Heart right ventricle (tissue), 16 donors: ENCODE results near the gene ITPKB. TPM values are rescaled to one million over a fixed set of nuclear protein-coding genes. Genes with fewer than 3 reads are reported as not detected.
A peak's percentile ranks its signal among the peaks of the same experiment; 100 is the strongest.

ENCODE experiments used
- ATAC-seq, 8 donors: fragments of 200-7000 bp; cut with Tn5 transposase; one replicate each; pipeline ENCODE4 v1.9.1; 2020; ENCODE audit warnings: mild to moderate bottlenecking in 8 of 8, moderate library complexity in 8 of 8, moderate number of reproducible peaks in 1 of 8
- DNase-seq, 2 donors: peaks; one replicate each; pipeline ENCODE4 v3.0.0-alpha.2; 2020
- H3K27ac ChIP-seq, 10 donors: fragments of 200-600 bp; sonication (generic) in 2 of 10; one replicate each; pipeline versions ENCODE4 v1.5.0 to v1.8.0; 2020 to 2022; ENCODE audit warnings: mild to moderate bottlenecking in 3 of 10
- H3K27me3 ChIP-seq, 7 donors: fragments of 200-600 bp; one replicate each; pipeline ENCODE4 v1.8.0; 2021 to 2022; ENCODE audit warnings: mild to moderate bottlenecking in 2 of 7
- H3K36me3 ChIP-seq, 9 donors: fragments of 200-600 bp; sonication (generic) in 1 of 9; one replicate each; pipeline versions ENCODE4 v1.5.0 to v1.8.0; 2020 to 2022; ENCODE audit warnings: mild to moderate bottlenecking in 2 of 9
- H3K4me1 ChIP-seq, 9 donors: fragments of 200-600 bp; sonication (generic) in 1 of 9; one replicate each; pipeline versions ENCODE4 v1.5.0 to v1.8.0; 2020 to 2022; ENCODE audit warnings: mild to moderate bottlenecking in 4 of 9
- H3K4me3 ChIP-seq, 10 donors: fragments of 200-600 bp; sonication (generic) in 2 of 10; one replicate each; pipeline versions ENCODE4 v1.5.0 to v1.8.0; 2020 to 2022; ENCODE audit warnings: mild to moderate bottlenecking in 7 of 10, moderate library complexity in 2 of 10
- H3K9me3 ChIP-seq, 11 donors: fragments of 200-600 bp in 10 of 11; sonication (generic) in 2 of 11; one replicate each; pipeline versions ENCODE4 v1.5.0 to v1.8.0; 2013 to 2022; ENCODE audit warnings: mild to moderate bottlenecking in 2 of 11, control low read depth in 1 of 11, moderate library complexity in 1 of 11
- WGBS, 2 donors: extraction: QIAGEN DNeasy Blood & Tissue Kit; methylation state at CpG; one replicate each; pipeline ENCODE4 v1.1.7; 2013; ENCODE audit warnings: inconsistent platforms in 1 of 2; 5-methylcytosine and 5-hydroxymethylcytosine counted together
- intact Hi-C, 10 donors: fragments of 100-400 bp; cut with DNase I; formaldehyde crosslinking; loops; one replicate each; pipeline versions ENCODE4 v1.11.1 to v1.14.2; 2022
- polyA plus RNA-seq, 2 donors: library from polyadenylated mRNA; stranded (reverse); fragments of 200-250 nt; gene quantifications; one replicate each; pipeline ENCODE4 v1.2.3, GENCODE V29; 2013
- total RNA-seq, 10 donors: library from RNA; stranded (reverse); fragmentation: NEBNext Ultra II Directional in 3 of 10; extraction: Animal tissue kit (Norgen Biotek cat#: 25700) in 3 of 10; gene quantifications; one replicate each; pipeline versions ENCODE4 v1.2.1 to v1.2.4, GENCODE V29; 2021 to 2023
- TF ChIP-seq, protein P1 (sequence below), 9 donors: fragments of 200-600 bp; sonication (generic) in 2 of 9; IDR thresholded peaks; one replicate each; pipeline versions ENCODE4 v1.5.0 to v1.8.0; 2021 to 2022; ENCODE audit warnings: antibody characterized with exemption in 9 of 9, mild to moderate bottlenecking in 5 of 9, moderate library complexity in 1 of 9
- donor health status: Arrhythmogenic right ventricular cardiomyopathy.
- donor health status: ischemic (EF 13 %, LVEDD 7.1; RV severe dilation, severe dysfunction).
- donor health status: healthy with polysubstance abuse.
- donor health status: DM: no; HTN: yes; CAD: no.
- donor health status: DM: no; HTN: no; CAD: no.
- donor health status: ischemic (EF 25% LVEDD 6.9; RV normal size, moderate dysfunction).
- donor health status: ischemic (EF 25% LVEDD 5.7; RV mildly dilated, moderate dysfunction).
- donor health status: healthy.
- donor health status: DM: yes; HTN: yes; CAD: no.
- donor health status: Ischemic cardiomyopathy.
- donor health status: ischemic (EF 35%, LVEDD 5.7; RV mildly dilated, moderate dysfunction).
- donor health status: nonischemic (EF 11% LVEDD 7.7; RV severe dilation, severe dysfunction).
- donor health status: DM: yes; HTN: yes; CAD: no.
- donor health status: PGD.
- donor health status: ischemic (EF 29% LVEDD 5.4; RV normal size, mild dysfunction).
- donor health status: nonischemic (EF 23%, LVEDD 6.1; RV moderate dilation, normal function).

Gene ITPKB
- total and polyA plus RNA-seq, 12 donors, result 4.5 to 30.5 (median 16.1) TPM

DNA sequence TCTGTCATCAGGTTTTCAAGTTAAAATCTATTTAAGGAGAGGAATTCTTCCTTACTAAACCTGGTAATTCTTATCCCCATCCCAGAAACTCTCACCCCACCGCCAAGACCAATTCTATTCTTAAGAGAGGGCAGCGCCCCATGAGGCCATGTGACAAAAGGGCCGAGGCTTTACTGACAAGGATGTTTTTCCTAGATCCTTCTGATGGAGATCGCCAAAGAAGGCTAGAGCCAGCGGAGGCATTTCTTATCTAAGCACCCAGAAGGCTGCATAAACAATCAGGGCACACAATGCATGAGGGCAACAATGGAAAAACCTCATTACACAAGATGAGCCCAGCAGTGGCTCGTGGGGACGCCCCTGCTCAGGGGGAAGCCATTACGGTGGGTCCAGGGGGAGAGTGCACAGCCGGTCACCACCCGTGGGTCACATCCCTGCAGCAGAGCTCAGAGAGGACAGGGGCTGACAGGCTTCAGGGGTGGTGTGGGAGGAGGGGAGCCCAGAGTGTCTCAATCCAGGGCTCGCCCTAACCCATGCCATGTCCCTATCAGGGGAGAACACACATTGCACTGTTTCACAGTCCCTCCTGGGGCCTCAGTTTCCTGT is 88.7 kb downstream of the ITPKB start:
- TF ChIP-seq, protein P1, sequence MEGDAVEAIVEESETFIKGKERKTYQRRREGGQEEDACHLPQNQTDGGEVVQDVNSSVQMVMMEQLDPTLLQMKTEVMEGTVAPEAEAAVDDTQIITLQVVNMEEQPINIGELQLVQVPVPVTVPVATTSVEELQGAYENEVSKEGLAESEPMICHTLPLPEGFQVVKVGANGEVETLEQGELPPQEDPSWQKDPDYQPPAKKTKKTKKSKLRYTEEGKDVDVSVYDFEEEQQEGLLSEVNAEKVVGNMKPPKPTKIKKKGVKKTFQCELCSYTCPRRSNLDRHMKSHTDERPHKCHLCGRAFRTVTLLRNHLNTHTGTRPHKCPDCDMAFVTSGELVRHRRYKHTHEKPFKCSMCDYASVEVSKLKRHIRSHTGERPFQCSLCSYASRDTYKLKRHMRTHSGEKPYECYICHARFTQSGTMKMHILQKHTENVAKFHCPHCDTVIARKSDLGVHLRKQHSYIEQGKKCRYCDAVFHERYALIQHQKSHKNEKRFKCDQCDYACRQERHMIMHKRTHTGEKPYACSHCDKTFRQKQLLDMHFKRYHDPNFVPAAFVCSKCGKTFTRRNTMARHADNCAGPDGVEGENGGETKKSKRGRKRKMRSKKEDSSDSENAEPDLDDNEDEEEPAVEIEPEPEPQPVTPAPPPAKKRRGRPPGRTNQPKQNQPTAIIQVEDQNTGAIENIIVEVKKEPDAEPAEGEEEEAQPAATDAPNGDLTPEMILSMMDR (IDR thresholded peaks at IDR 0.05), result no peak
- Histone ChIP-seq H3K4me3 (peak overlapping the region in 1 of 10 donors; percentile 5), H3K27me3 (no peaks in the 10 kb centered on the region), H3K36me3 (peaks cover 0 to 36% (median 21%) of the 10 kb centered on the region in 9 donors), H3K4me1 (peaks cover 12 to 48% (median 29%) of the 10 kb centered on the region in 9 donors), H3K9me3 (no peaks in the 10 kb centered on the region), H3K27ac (peak overlapping the region in 6 of 10 donors; percentile 7 to 70 (median 50))
- ATAC-seq (peak; percentile 18 to 53 (median 34)), DNase-seq (no peak)
- WGBS, 2 donors, result 57 to 67% methylated on average over 11 of the region's 11 CpGs
- intact Hi-C loops, result loop anchor here in 2 of 10 donors (10.0 kb wide), 1 partner anchor 84 kb away; the partner anchor contains the start of gene ITPKB (in 2 of the 2)

DNA sequence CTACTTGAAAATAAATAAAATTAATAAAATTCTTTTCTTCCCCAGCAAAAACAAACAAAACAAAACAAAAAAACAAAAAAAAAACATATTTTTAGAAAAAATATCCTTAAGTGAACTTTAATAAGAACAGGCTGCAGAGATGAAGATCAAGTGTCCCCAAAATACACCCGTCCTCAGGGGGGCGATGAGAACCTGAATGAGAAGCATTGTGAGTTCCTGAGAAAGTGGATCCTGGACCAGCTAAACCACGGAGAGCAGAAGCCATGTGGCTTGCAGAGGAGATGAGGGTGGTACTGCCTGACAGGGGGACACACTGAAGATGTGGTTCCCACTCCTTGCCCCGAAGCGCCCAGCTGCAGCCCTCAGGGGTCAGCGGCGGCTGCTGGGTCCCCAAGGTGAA is 89.3 kb downstream of the ITPKB start:
- TF ChIP-seq, protein P1 (IDR thresholded peaks at IDR 0.05), result peak in 6 of 9 donors; percentile 11 to 49 (median 38)
- peak overlapping the region in 1 of 10 donors; percentile 5 for H3K4me3 ChIP-seq
- WGBS, 2 donors, result 56 to 57% methylated on average over 7 of the region's 7 CpGs
- DNase-seq (no peak), ATAC-seq (peak in 5 of 8 donors; percentile 13 to 39 (median 25))
- no peaks in the 10 kb centered on the region for H3K27me3 ChIP-seq
- intact Hi-C loops, result loop anchor here in 3 of 10 donors (5.0 to 10.0 kb wide), 2 partner anchors 33 to 85 kb away; partner anchors contain the start of gene ITPKB (in 2 of the 3)
- H3K4me1 ChIP-seq, result peaks cover 12 to 47% (median 31%) of the 10 kb centered on the region in 9 donors
- H3K36me3 ChIP-seq, result peaks cover 0 to 41% (median 21%) of the 10 kb centered on the region in 9 donors
- H3K9me3 ChIP-seq, result no peaks in the 10 kb centered on the region
- H3K27ac ChIP-seq, result peak overlapping the region in 6 of 10 donors; percentile 7 to 70 (median 50)

DNA sequence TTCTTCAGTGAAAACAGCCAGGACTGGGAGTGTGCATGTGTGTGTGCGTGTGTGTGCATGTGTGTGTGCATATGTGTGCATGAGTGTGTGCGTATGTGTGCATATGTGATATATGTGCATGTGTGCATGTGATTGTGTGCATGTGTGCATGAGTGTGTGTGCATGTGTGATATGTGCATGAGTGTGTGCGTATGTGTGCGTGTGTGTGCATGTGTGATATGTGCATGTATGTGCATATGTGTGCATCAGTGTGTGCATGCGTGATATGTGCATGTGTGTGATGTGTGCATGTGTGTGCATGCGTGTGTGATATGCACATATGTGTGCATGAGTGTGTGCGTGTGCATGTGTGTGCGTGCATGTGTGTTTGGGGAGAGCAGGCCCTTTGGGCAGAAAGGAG is 89.8 kb downstream of the ITPKB start:
- no peak overlapping the region for H3K4me3 ChIP-seq
- no peaks in the 10 kb centered on the region for H3K27me3 ChIP-seq
- peaks cover 0 to 46% (median 21%) of the 10 kb centered on the region in 9 donors for H3K36me3 ChIP-seq
- ATAC-seq (no peak), DNase-seq (no peak)
- no peaks in the 10 kb centered on the region for H3K9me3 ChIP-seq
- intact Hi-C loops, result loop anchor here in 1 of 10 donors (5.0 kb wide), 1 partner anchor 33 kb away; no protein-coding TSS in a partner anchor
- no peak overlapping the region for H3K27ac ChIP-seq
- 94% methylated on average over 8 of the region's 8 CpGs for WGBS, 2 donors
- TF ChIP-seq, protein P1 (IDR thresholded peaks at IDR 0.05), result no peak
- peaks cover 9 to 41% (median 36%) of the 10 kb centered on the region in 9 donors for H3K4me1 ChIP-seq

DNA sequence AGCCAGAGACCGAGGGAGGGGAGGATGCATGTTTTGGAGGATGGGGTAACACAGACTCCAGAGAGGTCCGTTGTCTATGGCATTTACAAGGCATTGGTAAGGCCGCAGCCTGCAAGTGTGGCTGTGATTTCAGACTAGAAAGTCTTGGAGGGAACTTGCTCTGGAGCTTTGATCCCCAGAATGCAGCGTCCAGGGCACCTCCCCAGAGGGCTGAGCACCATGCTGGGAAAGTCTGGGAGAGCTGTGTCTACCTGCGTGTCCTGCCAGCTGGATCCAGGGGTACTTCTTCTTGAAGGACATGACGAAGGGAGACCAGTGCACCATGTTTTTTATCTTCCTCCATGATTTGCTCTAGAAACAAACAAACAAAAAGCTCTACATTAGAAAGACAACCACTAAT is 90.7 kb downstream of the ITPKB start:
- Histone ChIP-seq H3K9me3 (no peaks in the 10 kb centered on the region), H3K36me3 (peaks cover 0 to 54% (median 21%) of the 10 kb centered on the region in 9 donors), H3K27me3 (no peaks in the 10 kb centered on the region), H3K4me1 (peaks cover 7 to 48% (median 38%) of the 10 kb centered on the region in 9 donors), H3K27ac (no peak overlapping the region), H3K4me3 (no peak overlapping the region)
- TF ChIP-seq, protein P1 (IDR thresholded peaks at IDR 0.05), result no peak
- ATAC-seq, result no peak
- WGBS, 2 donors, result 89 to 90% methylated on average over 6 of the region's 6 CpGs
- DNase-seq, result no peak
- intact Hi-C loops, result loop anchor here in 1 of 10 donors (5.0 kb wide), 1 partner anchor 34 kb away; no protein-coding TSS in a partner anchor
